PC-3 (cell line): ENCODE measurements around the gene UGT3A1.

Source experiments
- EZH2 ChIP-seq: fragments of 300-600 bp; sonication (generic); IDR thresholded peaks from one replicate; pipeline ENCODE4 v1.6.1; 2017; ENCODE audit warnings: antibody characterized with exemption, mild to moderate bottlenecking, low read length; ENCODE audit not compliant: unreplicated experiment
- EZH2phosphoT487 ChIP-seq: fragments of 300-600 bp; sonication (generic); IDR thresholded peaks from 2 replicates; pipeline ENCODE4 v1.6.1; 2018; ENCODE audit warnings: mild to moderate bottlenecking, antibody characterized with exemption, low read length, borderline replicate concordance
- TF ChIP-seq, protein P1 (sequence below): fragments of 300-600 bp; sonication (generic); conservative IDR thresholded peaks from 2 replicates; pipeline ENCODE4 v1.5.1; 2017; ENCODE audit warnings: antibody characterized with exemption, low read depth, mild to moderate bottlenecking, low read length

- TF ChIP-seq, protein P1, sequence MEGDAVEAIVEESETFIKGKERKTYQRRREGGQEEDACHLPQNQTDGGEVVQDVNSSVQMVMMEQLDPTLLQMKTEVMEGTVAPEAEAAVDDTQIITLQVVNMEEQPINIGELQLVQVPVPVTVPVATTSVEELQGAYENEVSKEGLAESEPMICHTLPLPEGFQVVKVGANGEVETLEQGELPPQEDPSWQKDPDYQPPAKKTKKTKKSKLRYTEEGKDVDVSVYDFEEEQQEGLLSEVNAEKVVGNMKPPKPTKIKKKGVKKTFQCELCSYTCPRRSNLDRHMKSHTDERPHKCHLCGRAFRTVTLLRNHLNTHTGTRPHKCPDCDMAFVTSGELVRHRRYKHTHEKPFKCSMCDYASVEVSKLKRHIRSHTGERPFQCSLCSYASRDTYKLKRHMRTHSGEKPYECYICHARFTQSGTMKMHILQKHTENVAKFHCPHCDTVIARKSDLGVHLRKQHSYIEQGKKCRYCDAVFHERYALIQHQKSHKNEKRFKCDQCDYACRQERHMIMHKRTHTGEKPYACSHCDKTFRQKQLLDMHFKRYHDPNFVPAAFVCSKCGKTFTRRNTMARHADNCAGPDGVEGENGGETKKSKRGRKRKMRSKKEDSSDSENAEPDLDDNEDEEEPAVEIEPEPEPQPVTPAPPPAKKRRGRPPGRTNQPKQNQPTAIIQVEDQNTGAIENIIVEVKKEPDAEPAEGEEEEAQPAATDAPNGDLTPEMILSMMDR = no peak
- TF ChIP-seq EZH2 (no peak), EZH2phosphoT487 (no peak)
These were observed at the start of gene UGT3A1 for GRCh38 chr5:35990941-35991611.
